Measurements from ENCODE around the gene BPNT1.

Gene BPNT1

DNA sequence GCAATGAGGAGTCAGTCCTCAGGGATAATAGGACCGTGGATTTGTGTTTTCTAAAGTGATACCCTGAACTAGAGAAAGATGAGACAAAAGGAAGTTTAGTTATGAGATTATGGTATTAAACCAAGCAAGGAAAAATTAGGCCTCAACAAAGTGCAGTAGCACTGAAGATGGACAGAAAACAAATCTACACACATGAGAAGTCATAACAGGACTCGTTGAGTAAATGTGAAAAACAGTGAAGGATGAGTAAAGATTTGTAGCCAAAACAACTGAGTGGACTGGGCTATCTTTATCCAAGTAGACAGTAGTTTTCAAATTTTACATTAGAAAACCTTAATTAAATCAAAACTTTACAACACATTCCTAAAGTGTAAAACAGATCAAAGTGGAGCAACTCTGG, 58.3 kb downstream of the BPNT1 start:
- no peaks in the 10 kb centered on the region for H3K4me1 Mint-ChIP-seq

DNA sequence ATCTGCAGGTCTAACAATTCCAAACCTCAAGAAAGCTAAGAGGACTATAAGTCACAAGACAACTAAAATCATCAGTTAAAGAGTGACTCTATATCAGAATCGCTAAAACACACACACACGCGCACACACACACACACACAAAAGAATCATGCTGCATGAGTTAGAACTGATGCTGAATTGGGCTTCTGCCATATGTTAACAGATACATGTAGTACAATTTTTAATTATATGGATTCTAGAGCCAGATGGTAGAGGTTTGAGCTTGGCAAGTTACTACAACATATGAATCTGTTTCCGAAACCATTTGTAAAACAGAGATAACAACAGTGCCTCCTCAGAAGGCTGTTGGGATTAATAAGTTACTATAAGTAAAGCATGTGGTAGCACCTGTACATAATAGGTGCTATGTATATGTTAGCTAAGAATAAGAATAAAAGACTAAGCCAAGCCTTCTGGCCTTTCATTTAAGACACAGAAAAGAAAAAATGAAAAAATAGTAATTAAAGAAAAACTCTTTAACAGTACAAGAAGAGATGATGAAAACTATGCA, 61.2 kb downstream of the BPNT1 start:
- no peaks in the 10 kb centered on the region for H3K27me3 Mint-ChIP-seq (ENCODE audit: low read depth)

More for the DNA sequence above, 58.3 kb downstream of the BPNT1 start:
- H3K9me3 Mint-ChIP-seq, result no peaks in the 10 kb centered on the region
- H3K36me3 Mint-ChIP-seq (ENCODE audit: low read depth), result peaks cover 44% of the 10 kb centered on the region
- H3K27me3 Mint-ChIP-seq (ENCODE audit: low read depth), result no peaks in the 10 kb centered on the region
- H3K27ac Mint-ChIP-seq, result no peak overlapping the region
- TF ChIP-seq, protein P1, sequence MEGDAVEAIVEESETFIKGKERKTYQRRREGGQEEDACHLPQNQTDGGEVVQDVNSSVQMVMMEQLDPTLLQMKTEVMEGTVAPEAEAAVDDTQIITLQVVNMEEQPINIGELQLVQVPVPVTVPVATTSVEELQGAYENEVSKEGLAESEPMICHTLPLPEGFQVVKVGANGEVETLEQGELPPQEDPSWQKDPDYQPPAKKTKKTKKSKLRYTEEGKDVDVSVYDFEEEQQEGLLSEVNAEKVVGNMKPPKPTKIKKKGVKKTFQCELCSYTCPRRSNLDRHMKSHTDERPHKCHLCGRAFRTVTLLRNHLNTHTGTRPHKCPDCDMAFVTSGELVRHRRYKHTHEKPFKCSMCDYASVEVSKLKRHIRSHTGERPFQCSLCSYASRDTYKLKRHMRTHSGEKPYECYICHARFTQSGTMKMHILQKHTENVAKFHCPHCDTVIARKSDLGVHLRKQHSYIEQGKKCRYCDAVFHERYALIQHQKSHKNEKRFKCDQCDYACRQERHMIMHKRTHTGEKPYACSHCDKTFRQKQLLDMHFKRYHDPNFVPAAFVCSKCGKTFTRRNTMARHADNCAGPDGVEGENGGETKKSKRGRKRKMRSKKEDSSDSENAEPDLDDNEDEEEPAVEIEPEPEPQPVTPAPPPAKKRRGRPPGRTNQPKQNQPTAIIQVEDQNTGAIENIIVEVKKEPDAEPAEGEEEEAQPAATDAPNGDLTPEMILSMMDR (IDR thresholded peaks at IDR 0.05; ENCODE audit: unreplicated experiment in 3 of 3), result no peak
- no peak overlapping the region for H3K4me3 Mint-ChIP-seq

GRCh38 chr1:220019071-220019470, 70.5 kb downstream of the BPNT1 start:
- Mint-ChIP-seq H3K27ac (no peak overlapping the region), H3K4me3 (no peak overlapping the region), H3K9me3 (no peaks in the 10 kb centered on the region), H3K4me1 (peaks cover 8% of the 10 kb centered on the region), H3K27me3 (ENCODE audit: low read depth) (peaks cover 3% of the 10 kb centered on the region), H3K36me3 (ENCODE audit: low read depth) (peaks cover 51% of the 10 kb centered on the region)
- TF ChIP-seq, protein P1 (IDR thresholded peaks at IDR 0.05; ENCODE audit: unreplicated experiment in 3 of 3), result no peak

More for the DNA sequence above, 61.2 kb downstream of the BPNT1 start:
- H3K9me3 Mint-ChIP-seq, result no peaks in the 10 kb centered on the region
- H3K27ac Mint-ChIP-seq, result no peak overlapping the region
- no peak overlapping the region for H3K4me3 Mint-ChIP-seq
- no peaks in the 10 kb centered on the region for H3K4me1 Mint-ChIP-seq
- peaks cover 59% of the 10 kb centered on the region for H3K36me3 Mint-ChIP-seq (ENCODE audit: low read depth)
- TF ChIP-seq, protein P1 (IDR thresholded peaks at IDR 0.05; ENCODE audit: unreplicated experiment in 3 of 3), result no peak

DNA sequence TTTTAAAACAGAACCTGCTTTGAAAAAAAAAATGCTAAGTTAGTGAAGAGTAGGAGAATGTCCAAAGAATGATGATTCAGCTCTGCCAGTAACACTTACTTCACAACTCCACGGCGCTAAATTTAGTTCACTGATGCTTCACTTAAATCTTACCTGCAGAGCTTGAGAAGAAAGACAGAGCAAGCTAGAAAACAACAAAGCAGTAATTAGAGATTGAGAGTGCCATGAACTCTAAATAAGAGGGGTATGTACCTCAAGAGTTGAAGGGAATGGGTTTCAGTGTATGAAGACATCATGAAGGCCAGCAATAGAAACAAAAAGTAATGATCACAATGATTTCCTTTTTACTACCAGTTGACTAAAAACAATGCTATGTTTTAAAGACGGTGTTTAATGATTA, 76.1 kb downstream of the BPNT1 start:
- H3K27me3 Mint-ChIP-seq (ENCODE audit: low read depth), result peaks cover 3% of the 10 kb centered on the region
- no peak overlapping the region for H3K4me3 Mint-ChIP-seq
- H3K9me3 Mint-ChIP-seq, result no peaks in the 10 kb centered on the region
- H3K4me1 Mint-ChIP-seq, result peaks cover 13% of the 10 kb centered on the region
- TF ChIP-seq, protein P1 (IDR thresholded peaks at IDR 0.05; ENCODE audit: unreplicated experiment in 3 of 3), result no peak
- no peak overlapping the region for H3K27ac Mint-ChIP-seq
- peaks cover 42% of the 10 kb centered on the region for H3K36me3 Mint-ChIP-seq (ENCODE audit: low read depth)

GRCh38 chr1:220012259-220012658, 77.3 kb downstream of the BPNT1 start:
- Mint-ChIP-seq H3K4me3 (no peak overlapping the region), H3K36me3 (ENCODE audit: low read depth) (peaks cover 41% of the 10 kb centered on the region), H3K9me3 (no peaks in the 10 kb centered on the region), H3K4me1 (peaks cover 13% of the 10 kb centered on the region), H3K27me3 (ENCODE audit: low read depth) (peaks cover 3% of the 10 kb centered on the region), H3K27ac (no peak overlapping the region)
- TF ChIP-seq, protein P1 (IDR thresholded peaks at IDR 0.05; ENCODE audit: unreplicated experiment in 3 of 3), result peak in 1 of 3 experiments; percentile 4

GRCh38 chr1:220011620-220012019, 78.0 kb downstream of the BPNT1 start:
- H3K4me1 Mint-ChIP-seq, result peaks cover 13% of the 10 kb centered on the region
- no peak overlapping the region for H3K4me3 Mint-ChIP-seq
- TF ChIP-seq, protein P1 (IDR thresholded peaks at IDR 0.05; ENCODE audit: unreplicated experiment in 3 of 3), result no peak
- H3K36me3 Mint-ChIP-seq (ENCODE audit: low read depth), result peaks cover 42% of the 10 kb centered on the region
- H3K27ac Mint-ChIP-seq, result no peak overlapping the region
- H3K27me3 Mint-ChIP-seq (ENCODE audit: low read depth), result peaks cover 3% of the 10 kb centered on the region
- no peaks in the 10 kb centered on the region for H3K9me3 Mint-ChIP-seq

Data from nephron (organoid).